GM19324 (cell line): ENCODE data around the gene HOXA10.

Source experiments
- ATAC-seq: cut with Tn5 transposase; IDR thresholded peaks from one replicate; pipeline ENCODE4 v1.9.1; 2021; ENCODE audit warnings: mild to moderate bottlenecking, moderate library complexity; ENCODE audit not compliant: unreplicated experiment, low FRiP score

Gene HOXA10

GRCh38 chr7:27133409-27134231 lies 40.5 kb downstream of the HOXA10 start:
- ATAC-seq = no peak

GRCh38 chr7:27132978-27133377 lies 41.1 kb downstream of the HOXA10 start:
- ATAC-seq = no peak

GRCh38 chr7:27132214-27132613 lies 41.9 kb downstream of the HOXA10 start:
- ATAC-seq = no peak

GRCh38 chr7:27131390-27131819 lies 42.7 kb downstream of the HOXA10 start:
- no peak for ATAC-seq

GRCh38 chr7:27130540-27131389 lies 43.4 kb downstream of the HOXA10 start, which contains the start of gene HOXA4:
TSS of gene HOXA4 (minus strand) at chr7:27130757. CDS start at chr7:27130733, 24 bp downstream.
- no peak for ATAC-seq

GRCh38 chr7:27129729-27130539 lies 44.2 kb downstream of the HOXA10 start:
- no peak for ATAC-seq

GRCh38 chr7:27128776-27129728 lies 45.1 kb downstream of the HOXA10 start:
- ATAC-seq = no peak

- no peak for ATAC-seq
Observed at GRCh38 chr7:27128034-27128433, 46.1 kb downstream of the HOXA10 start.

- ATAC-seq = no peak
Observed at GRCh38 chr7:27126596-27127327, 47.4 kb downstream of the HOXA10 start.

GRCh38 chr7:27125986-27126394 lies 48.1 kb downstream of the HOXA10 start:
- no peak for ATAC-seq

GRCh38 chr7:27124902-27125689 lies 49.0 kb downstream of the HOXA10 start:
- ATAC-seq = no peak

GRCh38 chr7:27124096-27124901 lies 49.8 kb downstream of the HOXA10 start:
- ATAC-seq = no peak

- no peak for ATAC-seq
Observed at GRCh38 chr7:27123477-27124053, 50.6 kb downstream of the HOXA10 start.

- ATAC-seq = no peak
Observed at GRCh38 chr7:27123007-27123476, 51.1 kb downstream of the HOXA10 start.

- ATAC-seq = no peak
Observed at GRCh38 chr7:27122077-27122910, 51.8 kb downstream of the HOXA10 start.

GRCh38 chr7:27121684-27122076 lies 52.4 kb downstream of the HOXA10 start:
- ATAC-seq = no peak
